Adrenal gland (tissue), 12 donors: Measurements from ENCODE around the gene SH3D19. TPM values are rescaled to one million over a fixed set of nuclear protein-coding genes. Genes with fewer than 3 reads are reported as not detected.
"Not testable (repeated sequence)": the region's sequence is repeated elsewhere in the genome, so short reads cannot be mapped to it uniquely, and the experiment has no call there.

Source experiments
- DNase-seq, 7 donors: peaks; one replicate each; pipeline ENCODE4 v3.0.0-alpha.2; 2019 to 2020
- H3K27ac ChIP-seq, 5 donors: fragments of 200-600 bp; sonication (generic) in 4 of 5; 1 replicate in 3 of 5; 2 replicates in 2 of 5; pipeline versions ENCODE4 v1.5.1 to v1.8.0; 2016 to 2020; ENCODE audit warnings: mild to moderate bottlenecking in 1 of 5
- H3K27me3 ChIP-seq: fragments of 200-600 bp; 2 replicates; pipeline ENCODE4 v1.8.0; 2021
- H3K36me3 ChIP-seq, 2 donors: fragments of 200-600 bp; replicated peaks in 1 of 2; 1 replicate in 1 of 2; 2 replicates in 1 of 2; pipeline versions ENCODE4 v1.5.1 to v1.8.0; 2018 to 2022
- H3K4me1 ChIP-seq, 2 donors: fragments of 200-600 bp; replicated peaks in 1 of 2; 1 replicate in 1 of 2; 2 replicates in 1 of 2; pipeline versions ENCODE4 v1.5.1 to v1.8.0; 2018 to 2021
- H3K4me3 ChIP-seq, 4 donors: fragments of 200-600 bp; sonication (generic) in 3 of 4; one replicate each; pipeline ENCODE4 v1.5.1; 2016 to 2018
- H3K9me3 ChIP-seq, 3 donors: fragments of 200-600 bp; sonication (generic) in 1 of 3; replicated peaks in 1 of 3; 1 replicate in 2 of 3; 2 replicates in 1 of 3; pipeline versions ENCODE4 v1.5.1 to v1.8.0; 2016 to 2021
- CTCF ChIP-seq, 6 experiments: fragments of 450-650 bp in 4 of 6; fragments of 200-600 bp in 2 of 6; sonication (generic) in 1 of 6; IDR thresholded peaks; 1 replicate in 5 of 6; 2 replicates in 1 of 6; pipeline versions ENCODE4 v1.5.1 to v1.8.0; 2016 to 2021; ENCODE audit warnings: antibody characterized with exemption in 6 of 6, mild to moderate bottlenecking in 2 of 6, moderate library complexity in 1 of 6
- POLR2A ChIP-seq, 2 donors: fragments of 450-650 bp; IDR thresholded peaks; one replicate each; pipeline ENCODE4 v1.6.1; 2017; ENCODE audit warnings: antibody characterized with exemption in 2 of 2, mild to moderate bottlenecking in 2 of 2, moderate library complexity in 1 of 2
- WGBS, 4 donors: extraction: QIAGEN DNeasy Blood & Tissue Kit in 2 of 4; methylation state at CpG; one replicate each; pipeline versions ENCODE4 v1.1.5 to v1.1.7; 2013 to 2017; 5-methylcytosine and 5-hydroxymethylcytosine counted together
- intact Hi-C, 2 donors: fragments of 100-400 bp; cut with DNase I; formaldehyde crosslinking; loops; one replicate each; pipeline versions ENCODE4 v1.14.1 to v1.15.0; 2022 to 2023
- polyA plus RNA-seq, 3 donors: library from polyadenylated mRNA; stranded (reverse); fragments of 200-250 nt in 2 of 3; fragments of 350-450 nt in 1 of 3; fragmentation: Illumina TruSeq in 1 of 3; extraction: RNeasy Lipid Tissue Mini Kit (QIAGEN cat#74804) in 1 of 3; gene quantifications; one replicate each; pipeline ENCODE4 v1.2.3, GENCODE V29; 2013 to 2014
- total RNA-seq, 9 donors: library from RNA; depleted of rRNA in 4 of 9; stranded (reverse); fragments of >200 nt in 4 of 9; fragments of 120-200 nt in 1 of 9; fragmentation: NEBNext Ultra II Directional in 1 of 9; extraction: Animal tissue kit (Norgen Biotek cat#: 25700) in 1 of 9; gene quantifications; one replicate each; pipeline versions ENCODE4 v1.1.0 to v1.2.4, GENCODE V29; 2013 to 2023
- donor health status: healthy with polysubstance abuse.
- donor health status: Bipolar disorder and iron deficiency.
- donor health status: DM: yes; HTN: yes; CAD: no.
- donor health status: DM: no; HTN: no; CAD: no.
- donor health status: DM: no; HTN: no; CAD: no.
- donor health status: DM: yes; HTN: yes; CAD: no.

SH3D19 gene
- total and polyA plus RNA-seq, 12 donors, result 16.6 to 117 (median 40.3) TPM

DNA sequence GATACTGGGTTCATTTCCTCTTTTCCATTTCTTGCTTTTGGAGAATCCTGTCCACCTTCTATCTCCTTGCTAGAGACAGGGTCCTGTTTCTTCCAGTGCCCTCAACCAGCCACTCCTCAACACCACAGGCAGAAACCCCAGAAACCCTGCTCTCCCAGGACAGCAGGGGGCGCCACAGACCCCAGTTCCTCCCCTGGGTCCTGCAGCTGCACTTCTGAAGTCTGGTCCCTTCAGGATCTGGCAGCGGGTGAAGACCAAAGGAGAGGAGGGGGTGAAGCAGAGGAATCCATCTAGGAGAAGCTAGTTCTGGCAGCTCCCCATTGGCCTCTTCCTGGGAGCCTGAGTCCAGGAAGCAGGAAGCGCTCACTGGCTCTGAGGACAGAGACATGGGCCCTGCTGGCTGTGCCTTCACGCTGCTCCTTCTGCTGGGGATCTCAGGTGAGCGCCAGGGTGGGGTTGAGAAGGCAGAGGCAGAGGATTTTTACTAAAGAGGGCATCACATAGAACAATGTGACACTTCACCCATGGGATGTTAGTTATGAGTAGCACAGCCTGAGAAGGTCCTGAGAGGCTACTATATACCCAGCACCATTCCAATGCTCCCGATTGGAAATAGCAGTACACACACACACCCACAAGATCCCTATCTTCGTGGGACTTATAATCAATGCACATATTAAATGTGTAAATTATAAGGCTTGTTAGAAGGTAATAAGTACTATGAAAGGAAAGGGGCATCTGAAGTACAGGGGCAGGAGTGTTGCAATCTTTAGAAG lies 48.4 kb downstream of the SH3D19 start, which contains the start of gene PRSS48:
PRSS48 (plus strand) TSS at position 375 of the 776 bp plus-strand sequence; CDS start at position 387, 12 bp downstream.
- WGBS, 4 donors, result 63 to 73% (median 67%) methylated on average over 6 to 7 of the region's 7 CpGs

GRCh38 chr4:151268905-151269304 lies 56.5 kb downstream of the SH3D19 start:
- H3K4me3 ChIP-seq, intact Hi-C loops, H3K9me3 ChIP-seq, H3K36me3 ChIP-seq, H3K27me3 ChIP-seq, DNase-seq, H3K4me1 ChIP-seq, H3K27ac ChIP-seq: not testable (repeated sequence)

More for the DNA sequence above, 48.4 kb downstream of the SH3D19 start, which contains the start of gene PRSS48:
- Histone ChIP-seq H3K4me1 (no peaks in the 10 kb centered on the region), H3K36me3 (no peaks in the 10 kb centered on the region), H3K9me3 (no peaks in the 10 kb centered on the region), H3K4me3 (no peak within 1 kb of the TSS), H3K27me3 (no peaks in the 10 kb centered on the region), H3K27ac (no peak within 1 kb of the TSS)
- peak; percentile 59 to 79 (median 71) for DNase-seq
- intact Hi-C loops, result no loop called here
- no peak for TF ChIP-seq POLR2A (IDR thresholded peaks at IDR 0.05)
- TF ChIP-seq CTCF (IDR thresholded peaks at IDR 0.05), result peak; percentile 50 to 71 (median 66)

DNA sequence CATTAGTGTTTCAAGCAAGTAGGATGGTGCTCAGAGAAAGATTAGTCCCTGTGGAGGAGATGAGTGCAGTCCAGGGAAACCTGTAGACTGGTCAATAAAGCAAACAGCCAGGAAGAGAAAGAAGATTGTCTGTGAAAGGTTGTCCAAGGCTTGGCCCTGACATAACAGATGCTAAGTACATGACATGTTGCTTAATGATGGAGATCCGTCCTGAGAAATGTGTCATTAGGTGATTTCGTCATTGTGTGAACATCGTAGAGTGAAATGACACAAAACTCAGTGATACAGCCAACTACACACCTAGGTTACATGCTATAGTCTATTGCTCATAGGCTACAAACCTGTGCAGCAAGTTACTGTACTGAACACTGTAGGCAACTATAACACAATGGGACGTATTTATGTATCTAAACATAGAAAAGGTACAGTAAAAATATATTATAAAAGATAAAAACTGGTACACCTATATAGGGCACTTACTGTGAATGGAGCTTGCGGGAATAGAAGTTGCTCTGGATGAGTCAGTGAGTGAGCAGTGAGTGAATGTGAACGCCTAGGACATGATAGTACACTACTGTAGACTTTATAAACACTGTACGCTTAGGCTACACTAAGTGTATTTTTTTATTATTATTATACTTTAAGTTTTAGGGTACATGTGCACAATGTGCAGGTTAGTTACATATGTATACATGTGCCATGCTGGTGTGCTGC lies 57.4 kb downstream of the SH3D19 start:
- no peak for DNase-seq
- no peak for TF ChIP-seq CTCF (IDR thresholded peaks at IDR 0.05)
- no peak for TF ChIP-seq POLR2A (IDR thresholded peaks at IDR 0.05)
- Histone ChIP-seq H3K4me1 (peaks cover 0 to 6% of the 10 kb centered on the region in 2 donors), H3K9me3 (no peaks in the 10 kb centered on the region), H3K36me3 (no peaks in the 10 kb centered on the region), H3K4me3 (no peak overlapping the region), H3K27me3 (no peaks in the 10 kb centered on the region), H3K27ac (no peak overlapping the region)
- 78 to 90% (median 86%) methylated on average over 7 of the region's 7 CpGs for WGBS, 4 donors
- intact Hi-C loops, result no loop called here

DNA sequence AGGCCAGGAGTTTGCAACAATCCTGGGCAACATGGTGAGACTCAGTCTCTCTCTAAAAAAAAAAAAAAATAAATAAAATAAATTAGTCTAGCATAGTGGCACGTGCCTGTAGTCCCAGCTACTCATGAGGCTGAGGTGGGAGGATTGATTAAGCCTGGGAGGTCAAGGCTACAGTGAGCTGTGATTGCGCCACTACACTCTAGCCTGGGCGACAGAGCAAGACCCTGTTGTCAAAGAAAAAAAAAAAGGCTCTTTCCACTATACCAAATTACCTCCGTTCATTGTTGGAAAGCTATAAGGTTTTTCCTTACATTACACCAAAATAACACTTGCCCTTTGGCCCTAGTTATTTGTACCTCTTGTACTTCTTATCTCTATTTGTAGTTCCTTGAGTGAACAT lies 58.3 kb downstream of the SH3D19 start:
- intact Hi-C loops, result no loop called here
- TF ChIP-seq CTCF (IDR thresholded peaks at IDR 0.05) (no peak), POLR2A (IDR thresholded peaks at IDR 0.05) (no peak)
- Histone ChIP-seq H3K9me3 (no peaks in the 10 kb centered on the region), H3K4me1 (peaks cover 0 to 6% of the 10 kb centered on the region in 2 donors), H3K27me3 (no peaks in the 10 kb centered on the region), H3K27ac (no peak overlapping the region), H3K4me3 (no peak overlapping the region), H3K36me3 (no peaks in the 10 kb centered on the region)
- 33 to 62% (median 53%) methylated on average over 4 of the region's 4 CpGs for WGBS, 4 donors
- DNase-seq, result peak in 5 of 7 donors; percentile 25 to 58 (median 54)
